CD4-positive, alpha-beta memory T cell (primary cell): ENCODE measurements around the gene ANKRD24. TPM values are rescaled to one million over a fixed set of nuclear protein-coding genes. Genes with fewer than 3 reads are reported as not detected.

ENCODE experiments used
- CTCF ChIA-PET: fragments of 350-600 bp; sonication (Branson Sonifier 250); formaldehyde crosslinking; loops from one replicate; lab custom pipeline; 2021; ENCODE audit warnings: inconsistent platforms; ENCODE audit not compliant: partially characterized antibody; lab: Charles Lee
- POLR2A ChIA-PET: fragments of 350-600 bp; sonication (Branson Sonifier 250); formaldehyde crosslinking; loops from one replicate; lab custom pipeline; 2021; ENCODE audit not compliant: partially characterized antibody; lab: Charles Lee
- DNase-seq, 5 donors: peaks; one replicate each; pipeline versions ENCODE4 v3.0.0 to v3.0.0-alpha.2; 2020 to 2022; ENCODE audit warnings: mixed read lengths in 1 of 5
- H3K27ac ChIP-seq: one replicate; pipeline ENCODE4 v1.7.0; 2013; ENCODE audit warnings: low read depth, low read length
- H3K27me3 ChIP-seq: 2 replicates; pipeline ENCODE4 v1.7.0; 2013; ENCODE audit warnings: mild to moderate bottlenecking, low read length, moderate library complexity; ENCODE audit not compliant: insufficient read depth
- H3K36me3 ChIP-seq: 2 replicates; pipeline ENCODE4 v1.7.0; 2013; ENCODE audit warnings: mild to moderate bottlenecking, low read length, moderate library complexity; ENCODE audit not compliant: insufficient read depth
- H3K4me1 ChIP-seq: 2 replicates; pipeline ENCODE4 v1.7.0; 2013; ENCODE audit warnings: mild to moderate bottlenecking, low read length, moderate library complexity; ENCODE audit not compliant: insufficient read depth
- H3K4me3 ChIP-seq, 2 donors: one replicate each; pipeline ENCODE4 v1.7.0; 2013; ENCODE audit warnings: low read length in 2 of 2, mild to moderate bottlenecking in 1 of 2
- H3K9me3 ChIP-seq, 2 donors: one replicate each; pipeline ENCODE4 v1.7.0; 2013; ENCODE audit warnings: low read length in 2 of 2, control low read depth in 1 of 2; ENCODE audit not compliant: control insufficient read depth in 1 of 2
- H3K27ac Mint-ChIP-seq, 7 donors: one replicate each; pipeline ENCODE4 v1.8.0; 2020 to 2021; ENCODE audit warnings: mixed read lengths in 7 of 7, mild to moderate bottlenecking in 6 of 7, inconsistent platforms in 3 of 7, moderate library complexity in 3 of 7
- H3K27me3 Mint-ChIP-seq, 2 donors: one replicate each; pipeline ENCODE4 v1.8.0; 2020 to 2021; ENCODE audit warnings: mixed read lengths in 2 of 2
- H3K36me3 Mint-ChIP-seq, 2 donors: one replicate each; pipeline ENCODE4 v1.8.0; 2020 to 2021; ENCODE audit warnings: mixed read lengths in 2 of 2, inconsistent platforms in 1 of 2, mild to moderate bottlenecking in 1 of 2
- H3K4me1 Mint-ChIP-seq, 4 donors: one replicate each; pipeline ENCODE4 v1.8.0; 2020 to 2021; ENCODE audit warnings: mixed read lengths in 4 of 4, mild to moderate bottlenecking in 1 of 4
- H3K4me3 Mint-ChIP-seq, 8 donors: one replicate each; pipeline ENCODE4 v1.8.0; 2020 to 2021; ENCODE audit warnings: mixed read lengths in 8 of 8, mild to moderate bottlenecking in 7 of 8, moderate library complexity in 6 of 8, inconsistent platforms in 3 of 8
- H3K9me3 Mint-ChIP-seq, 8 donors: one replicate each; pipeline ENCODE4 v1.8.0; 2020 to 2021; ENCODE audit warnings: mixed read lengths in 8 of 8, mild to moderate bottlenecking in 5 of 8, inconsistent platforms in 3 of 8, moderate library complexity in 1 of 8
- intact Hi-C: fragments of 100-400 bp; cut with micrococcal nuclease; formaldehyde crosslinking; loops from one replicate; pipeline ENCODE4 v1.15.1; 2023
- polyA plus RNA-seq, 2 donors: library from polyadenylated mRNA; unstranded; fragments of 300-500 nt; fragmentation: Illumina TruSeq; gene quantifications; one replicate each; pipeline ENCODE4 v1.2.3, GENCODE V29; 2021
- total RNA-seq, 2 experiments: library from RNA; stranded (reverse); gene quantifications; one replicate each; pipeline ENCODE4 v1.2.3, GENCODE V29; 2021

ANKRD24 gene
- total and polyA plus RNA-seq, 4 experiments from 2014 or later, result 0.20 to 2.9 (median 1.9) TPM; not detected in 1

DNA sequence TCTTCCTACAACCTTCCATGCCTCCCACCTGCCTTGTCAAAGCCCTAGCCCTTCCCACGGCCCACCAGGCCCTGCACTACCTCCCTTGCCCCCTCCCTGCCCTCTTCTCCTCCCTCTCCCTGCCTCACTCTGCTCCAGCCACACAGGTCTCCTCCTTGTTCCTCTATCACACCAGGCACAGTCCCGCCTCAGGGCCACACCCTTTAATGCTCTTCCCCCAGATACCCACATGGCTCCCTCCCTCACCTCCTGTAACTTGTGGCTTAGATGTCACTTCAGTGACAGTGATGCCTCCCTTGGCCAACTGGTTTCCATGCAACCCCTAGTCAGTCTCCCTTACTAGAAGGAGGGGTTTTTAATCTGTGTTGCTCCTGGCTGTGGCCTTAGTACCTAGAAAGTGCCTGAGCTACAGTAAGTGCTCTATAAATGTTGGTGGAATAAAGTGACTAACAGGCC is 1.4 kb upstream of the ANKRD24 start:
- H3K4me1 ChIP-seq, result peaks cover 27% of the 10 kb centered on the region
- peak overlapping the region; percentile 15 for H3K27ac ChIP-seq
- H3K4me3 ChIP-seq, result no peak overlapping the region
- ChIA-PET CTCF (no interaction called here), POLR2A (interaction anchor here (1.0 to 1.2 kb wide), 2 partner anchors 66 to 197 kb away, joined by 3 to 4 read pairs; partner anchors contain the start of gene YJU2)
- Mint-ChIP-seq H3K36me3 (peaks cover 10 to 23% of the 10 kb centered on the region in 2 donors), H3K27me3 (peaks cover 0 to 3% of the 10 kb centered on the region in 2 donors), H3K4me1 (peaks cover 26 to 41% (median 30%) of the 10 kb centered on the region in 4 donors), H3K9me3 (peaks cover 0 to 6% (median 0%) of the 10 kb centered on the region in 8 donors), H3K4me3 (peak overlapping the region; percentile 57 to 96 (median 72)), H3K27ac (peak overlapping the region; percentile 50 to 100 (median 77))
- no peaks in the 10 kb centered on the region for H3K27me3 ChIP-seq
- peaks cover 5% of the 10 kb centered on the region for H3K36me3 ChIP-seq
- intact Hi-C loops, result loop anchor here (5.0 to 10.0 kb wide), 5 partner anchors 76 to 541 kb away; partner anchors contain the start of genes DPP9, MPND, TNFAIP8L1 and ZBTB7A
- H3K9me3 ChIP-seq, result no peaks in the 10 kb centered on the region
- DNase-seq, result no peak

DNA sequence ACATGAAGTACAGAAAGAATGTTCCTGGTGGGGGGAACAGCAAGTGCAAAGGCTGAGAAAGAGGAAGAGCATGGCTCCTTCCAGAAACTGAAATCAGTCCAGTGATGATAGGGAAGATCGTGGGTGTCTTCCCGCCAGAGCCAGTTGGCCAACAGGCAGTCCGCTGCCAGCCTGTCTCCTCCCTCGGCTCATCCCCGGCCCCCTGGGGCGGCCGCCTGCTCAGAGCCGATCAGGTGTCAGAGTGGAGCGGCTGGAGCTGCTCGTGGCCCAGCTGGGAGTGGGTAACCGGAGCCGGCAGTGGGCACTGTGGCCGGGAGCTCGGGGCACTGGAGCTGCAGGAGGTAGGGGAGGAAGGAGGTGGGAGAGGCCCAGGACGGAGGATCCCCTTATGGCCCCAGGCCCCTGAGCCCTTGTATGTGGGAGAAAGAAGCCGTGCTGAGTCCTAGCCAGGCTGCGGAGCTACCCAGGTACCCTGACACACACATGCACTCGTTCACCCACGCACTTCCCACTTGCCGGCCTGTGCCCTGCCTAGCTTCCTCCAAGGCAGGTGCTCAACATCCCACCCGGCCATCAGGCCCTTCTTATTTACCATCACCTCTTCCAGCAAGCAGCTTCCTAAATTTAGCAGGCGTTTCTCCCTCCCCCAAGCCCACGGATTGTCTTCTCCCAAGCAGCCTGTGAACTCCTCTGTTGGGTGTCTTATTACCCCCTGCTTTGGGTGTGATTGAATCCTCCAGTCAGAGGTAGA is 1.7 kb downstream of the ANKRD24 start:
- Histone ChIP-seq H3K9me3 (no peaks in the 10 kb centered on the region), H3K27me3 (no peaks in the 10 kb centered on the region), H3K27ac (no peak overlapping the region), H3K36me3 (peaks cover 5% of the 10 kb centered on the region), H3K4me1 (peaks cover 27% of the 10 kb centered on the region), H3K4me3 (no peak overlapping the region)
- ChIA-PET CTCF (no interaction called here), POLR2A (interaction anchor here (1.2 to 1.7 kb wide), 3 partner anchors 63 to 199 kb away, joined by 3 to 4 read pairs (median 4); partner anchors contain the start of genes EEF2 and YJU2)
- intact Hi-C loops, result loop anchor here (5.0 to 10.0 kb wide), 5 partner anchors 79 to 538 kb away; partner anchors contain the start of genes DPP9, MPND, TNFAIP8L1 and ZBTB7A
- peaks cover 30 to 41% (median 32%) of the 10 kb centered on the region in 4 donors for H3K4me1 Mint-ChIP-seq
- peaks cover 0 to 3% of the 10 kb centered on the region in 2 donors for H3K27me3 Mint-ChIP-seq
- H3K27ac Mint-ChIP-seq, result peak overlapping the region in 5 of 7 donors; percentile 8 to 65 (median 32)
- peak overlapping the region in 7 of 8 donors; percentile 46 to 80 (median 69) for H3K4me3 Mint-ChIP-seq
- peaks cover 0 to 6% (median 0%) of the 10 kb centered on the region in 8 donors for H3K9me3 Mint-ChIP-seq
- no peak for DNase-seq
- peaks cover 5 to 15% of the 10 kb centered on the region in 2 donors for H3K36me3 Mint-ChIP-seq

DNA sequence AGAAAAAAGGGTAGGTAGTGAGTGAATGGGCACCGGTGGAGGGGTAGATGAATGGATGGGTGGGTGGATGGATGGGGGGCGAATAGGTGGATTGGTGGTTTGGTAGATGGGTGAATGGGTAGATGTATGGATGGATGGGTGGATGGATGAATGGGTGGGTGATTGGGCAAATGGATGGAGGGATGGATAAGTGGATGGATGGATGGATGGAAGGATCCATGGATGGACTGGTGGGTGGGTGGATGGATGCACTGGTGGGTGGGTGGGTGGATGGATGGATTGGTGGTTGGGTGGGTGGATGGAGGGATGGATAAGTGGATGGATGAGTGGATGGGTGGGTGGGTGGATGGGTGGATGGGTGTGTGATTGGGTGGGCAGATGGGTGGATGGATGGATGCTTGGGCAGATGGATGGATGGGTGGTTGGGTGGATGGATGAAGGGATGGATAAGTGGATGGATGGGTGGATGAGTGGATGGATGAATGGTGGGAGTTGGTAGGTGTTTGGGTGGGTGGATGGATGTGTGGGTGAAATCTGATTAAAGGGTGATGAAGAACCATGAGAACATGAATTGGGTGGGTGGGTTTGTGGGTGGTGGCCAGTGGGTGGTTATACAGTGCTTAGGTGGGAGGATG is 2.3 kb downstream of the ANKRD24 start:
- Histone ChIP-seq H3K36me3 (peaks cover under 1% of the 10 kb centered on the region), H3K4me3 (no peak overlapping the region), H3K9me3 (no peaks in the 10 kb centered on the region), H3K27ac (no peak overlapping the region), H3K4me1 (peaks cover 27% of the 10 kb centered on the region), H3K27me3 (no peaks in the 10 kb centered on the region)
- H3K9me3 Mint-ChIP-seq, result peaks cover 0 to 6% (median 0%) of the 10 kb centered on the region in 8 donors
- H3K36me3 Mint-ChIP-seq, result peaks cover 0 to 11% of the 10 kb centered on the region in 2 donors
- peaks cover 0 to 3% of the 10 kb centered on the region in 2 donors for H3K27me3 Mint-ChIP-seq
- DNase-seq, result no peak
- intact Hi-C loops, result loop anchor here (5.0 to 10.0 kb wide), 5 partner anchors 80 to 537 kb away; partner anchors contain the start of genes DPP9, MPND, TNFAIP8L1 and ZBTB7A
- H3K4me3 Mint-ChIP-seq, result peak overlapping the region in 3 of 8 donors; percentile 45 to 69 (median 59)
- peak overlapping the region in 4 of 7 donors; percentile 9 to 73 (median 52) for H3K27ac Mint-ChIP-seq
- POLR2A ChIA-PET, result no interaction called here
- H3K4me1 Mint-ChIP-seq, result peaks cover 25 to 34% (median 26%) of the 10 kb centered on the region in 4 donors
- CTCF ChIA-PET, result no interaction called here

DNA sequence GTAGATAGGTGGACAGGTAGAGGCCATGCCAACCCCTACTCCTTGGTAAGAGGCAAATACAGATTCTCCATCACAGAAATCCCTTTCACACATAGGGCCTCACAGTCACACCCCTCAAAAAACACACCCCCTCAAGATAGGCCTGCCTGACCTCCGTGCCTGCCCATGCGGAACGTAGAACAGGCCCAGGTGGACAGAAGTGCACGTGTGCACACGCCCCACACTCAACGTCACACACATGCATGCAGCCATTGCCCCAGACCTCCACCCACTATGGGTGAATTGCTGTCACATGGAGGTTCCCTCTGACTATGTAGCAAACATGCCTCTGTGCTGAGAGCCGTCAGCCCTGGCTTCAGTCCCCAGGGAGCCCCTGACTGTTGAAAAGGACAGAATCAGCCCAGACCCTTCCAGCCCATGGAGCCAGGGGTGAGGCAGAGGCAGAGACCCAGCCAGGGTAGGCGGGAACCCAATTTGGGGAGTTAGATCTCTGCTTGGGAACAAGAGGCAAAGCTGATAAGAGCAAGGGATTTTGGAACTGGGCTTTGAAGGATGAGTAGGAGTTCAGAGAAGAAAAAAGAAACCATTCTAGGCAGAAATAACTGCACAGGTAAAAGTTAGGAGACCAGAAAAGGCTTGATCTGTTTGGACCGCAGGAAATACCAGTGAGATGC is 3.1 kb downstream of the ANKRD24 start:
- peak overlapping the region in 3 of 7 donors; percentile 11 to 67 (median 65) for H3K27ac Mint-ChIP-seq
- Histone ChIP-seq H3K36me3 (no peaks in the 10 kb centered on the region), H3K27me3 (no peaks in the 10 kb centered on the region), H3K27ac (no peak overlapping the region), H3K9me3 (no peaks in the 10 kb centered on the region), H3K4me1 (peaks cover 22% of the 10 kb centered on the region), H3K4me3 (no peak overlapping the region)
- no peak for DNase-seq
- H3K9me3 Mint-ChIP-seq, result peaks cover 0 to 6% (median 0%) of the 10 kb centered on the region in 8 donors
- H3K27me3 Mint-ChIP-seq, result peaks cover 0 to 3% of the 10 kb centered on the region in 2 donors
- peaks cover 18 to 27% (median 22%) of the 10 kb centered on the region in 4 donors for H3K4me1 Mint-ChIP-seq
- ChIA-PET POLR2A (interaction anchor here (1.0 kb wide), 1 partner anchor 423 kb away, joined by 3 read pairs; the partner anchor contains the start of gene MRPL54), CTCF (no interaction called here)
- H3K36me3 Mint-ChIP-seq, result peaks cover 0 to 7% of the 10 kb centered on the region in 2 donors
- H3K4me3 Mint-ChIP-seq, result peak overlapping the region in 1 of 8 donors; percentile 32
- intact Hi-C loops, result loop anchor here (1.0 to 10.0 kb wide), 2 partner anchors 81 to 199 kb away; no protein-coding TSS in a partner anchor

DNA sequence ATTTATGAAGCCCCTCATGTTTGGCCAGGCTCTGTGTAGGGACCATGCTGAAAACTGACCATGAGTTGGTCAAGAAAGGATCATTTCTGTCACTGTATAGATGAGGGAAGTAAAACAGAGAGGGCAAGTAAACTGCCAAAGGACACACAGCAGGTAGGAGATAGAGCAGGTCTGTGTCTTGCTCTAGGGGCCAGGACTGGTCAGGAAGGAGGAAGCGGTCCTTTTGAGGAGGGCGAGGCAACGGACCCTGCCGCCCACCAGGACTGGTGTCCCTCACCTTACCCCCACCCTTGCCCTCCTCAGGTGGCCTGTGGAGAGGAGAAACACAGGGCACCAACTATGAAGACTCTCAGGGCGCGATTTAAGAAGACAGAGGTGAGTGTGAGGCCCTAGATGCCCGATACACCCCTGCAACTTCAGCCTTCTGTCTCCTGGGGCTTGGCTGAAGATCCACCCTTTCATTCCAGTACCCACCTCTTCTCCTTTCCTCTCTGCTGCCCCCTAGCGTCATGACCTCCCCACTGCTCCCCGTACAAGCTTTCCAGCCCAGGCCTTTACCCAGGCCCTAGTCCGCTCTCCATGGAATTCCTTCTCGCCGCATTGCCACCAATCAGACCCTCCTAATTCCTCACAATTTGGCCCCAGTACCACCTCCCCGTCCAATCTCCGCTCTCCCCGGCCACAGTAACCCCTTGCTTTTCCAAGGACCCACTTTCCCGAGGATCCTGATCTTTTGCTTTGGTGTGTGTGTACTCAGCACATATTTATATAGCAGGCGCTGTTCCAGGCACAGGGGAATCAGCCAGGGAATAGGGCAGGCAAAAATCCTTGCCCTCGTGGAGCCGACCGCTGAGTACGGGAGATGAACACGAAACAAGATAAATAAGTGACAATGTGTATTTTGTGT is 3.9 kb downstream of the ANKRD24 start:
- ChIA-PET CTCF (no interaction called here), POLR2A (interaction anchor here (1.0 to 1.4 kb wide), 3 partner anchors 199 to 424 kb away, joined by 3 to 5 read pairs (median 4); partner anchors contain the start of genes EEF2 and MRPL54)
- H3K27me3 Mint-ChIP-seq, result peaks cover 0 to 3% of the 10 kb centered on the region in 2 donors
- Histone ChIP-seq H3K4me3 (no peak overlapping the region), H3K27ac (no peak overlapping the region), H3K36me3 (no peaks in the 10 kb centered on the region), H3K27me3 (no peaks in the 10 kb centered on the region), H3K9me3 (no peaks in the 10 kb centered on the region), H3K4me1 (peaks cover 14% of the 10 kb centered on the region)
- DNase-seq, result peak; percentile 61 to 69 (median 67)
- intact Hi-C loops, result loop anchor here (1.0 to 10.0 kb wide), 2 partner anchors 82 to 200 kb away; no protein-coding TSS in a partner anchor
- H3K4me3 Mint-ChIP-seq, result peak overlapping the region in 1 of 8 donors; percentile 32
- peaks cover 0 to 6% (median 0%) of the 10 kb centered on the region in 8 donors for H3K9me3 Mint-ChIP-seq
- H3K4me1 Mint-ChIP-seq, result peaks cover 12 to 19% (median 17%) of the 10 kb centered on the region in 4 donors
- peaks cover 0 to 7% of the 10 kb centered on the region in 2 donors for H3K36me3 Mint-ChIP-seq
- peak overlapping the region in 4 of 7 donors; percentile 11 to 72 (median 40) for H3K27ac Mint-ChIP-seq
